Calu3 (cell line): Measurements from ENCODE around the gene FRY. TPM values are rescaled to one million over a fixed set of nuclear protein-coding genes. Genes with fewer than 3 reads are reported as not detected.

Experiments used
- BruUV-seq: library from RNA; stranded (reverse); fragments of 400-500 nt; replicated peaks from 2 replicates; lab custom pipeline; 2021; lab: Mats Ljungman, UMichigan
- CTCF ChIA-PET: fragments of 300-600 bp; sonication (Branson Sonifier 250); formaldehyde crosslinking; loops from one replicate; lab custom pipeline; 2022; ENCODE audit warnings: antibody characterized with exemption; lab: Charles Lee
- DNase-seq: peaks from one replicate; pipeline ENCODE4 v3.0.0; 2022
- H3K27ac Mint-ChIP-seq: one replicate; pipeline ENCODE4 v1.8.0; 2022; ENCODE audit warnings: mixed read lengths; ENCODE audit not compliant: unreplicated experiment
- H3K27me3 Mint-ChIP-seq: one replicate; pipeline ENCODE4 v1.8.0; 2022; ENCODE audit warnings: mixed read lengths; ENCODE audit not compliant: unreplicated experiment
- H3K36me3 Mint-ChIP-seq: one replicate; pipeline ENCODE4 v1.8.0; 2022; ENCODE audit warnings: mild to moderate bottlenecking, moderate library complexity, mixed read lengths; ENCODE audit not compliant: insufficient read depth, unreplicated experiment
- H3K4me1 Mint-ChIP-seq: one replicate; pipeline ENCODE4 v1.8.0; 2022; ENCODE audit warnings: mild to moderate bottlenecking, low read depth, mixed read lengths; ENCODE audit not compliant: unreplicated experiment
- H3K4me3 Mint-ChIP-seq: one replicate; pipeline ENCODE4 v1.8.0; 2022; ENCODE audit warnings: mild to moderate bottlenecking, low read depth, moderate library complexity, mixed read lengths; ENCODE audit not compliant: unreplicated experiment
- H3K9me3 Mint-ChIP-seq: one replicate; pipeline ENCODE4 v1.8.0; 2022; ENCODE audit warnings: low read depth, mixed read lengths; ENCODE audit not compliant: unreplicated experiment
- intact Hi-C: fragments of 100-400 bp; cut with micrococcal nuclease; formaldehyde crosslinking; loops from one replicate; pipeline ENCODE4 v1.10.0; 2022; ENCODE audit not compliant: unreplicated experiment
- total RNA-seq: library from RNA; stranded (reverse); gene quantifications from 2 replicates; pipeline ENCODE4 v1.2.3, GENCODE V29; 2022
- TF ChIP-seq, protein P1 (sequence below): fragments of 200-600 bp; IDR thresholded peaks from one replicate; pipeline ENCODE4 v1.8.0; 2022; ENCODE audit warnings: antibody characterized with exemption; ENCODE audit not compliant: unreplicated experiment

The FRY gene
- total RNA-seq, 1 experiment from 2014 or later: 6.2 TPM

DNA sequence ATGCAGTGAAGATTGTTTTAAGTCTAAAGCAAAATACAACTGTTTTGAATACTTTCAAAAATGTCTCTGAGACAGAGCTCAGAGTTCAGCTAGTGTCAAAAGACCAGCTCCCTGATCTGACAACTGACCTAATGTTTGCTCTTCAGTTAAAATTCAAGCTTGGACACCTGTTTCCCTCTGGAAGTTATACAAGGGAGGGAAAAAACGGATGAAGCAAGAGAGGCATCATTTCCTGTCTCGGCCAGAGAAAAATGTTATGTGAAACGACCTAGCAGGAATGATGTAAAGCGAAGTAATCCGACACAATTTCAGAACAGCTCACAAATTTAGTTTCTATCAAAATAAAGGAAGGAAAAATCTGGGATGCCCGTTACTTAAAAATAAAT is 224.1 kb downstream of the FRY start:
- no peak for DNase-seq
- CTCF ChIA-PET: interaction anchor here (0.5 to 1.6 kb wide), 2 partner anchors 9 to 1496 kb away, joined by 3 read pairs; no protein-coding TSS in a partner anchor
- intact Hi-C loops: no loop called here
- TF ChIP-seq, protein P1, sequence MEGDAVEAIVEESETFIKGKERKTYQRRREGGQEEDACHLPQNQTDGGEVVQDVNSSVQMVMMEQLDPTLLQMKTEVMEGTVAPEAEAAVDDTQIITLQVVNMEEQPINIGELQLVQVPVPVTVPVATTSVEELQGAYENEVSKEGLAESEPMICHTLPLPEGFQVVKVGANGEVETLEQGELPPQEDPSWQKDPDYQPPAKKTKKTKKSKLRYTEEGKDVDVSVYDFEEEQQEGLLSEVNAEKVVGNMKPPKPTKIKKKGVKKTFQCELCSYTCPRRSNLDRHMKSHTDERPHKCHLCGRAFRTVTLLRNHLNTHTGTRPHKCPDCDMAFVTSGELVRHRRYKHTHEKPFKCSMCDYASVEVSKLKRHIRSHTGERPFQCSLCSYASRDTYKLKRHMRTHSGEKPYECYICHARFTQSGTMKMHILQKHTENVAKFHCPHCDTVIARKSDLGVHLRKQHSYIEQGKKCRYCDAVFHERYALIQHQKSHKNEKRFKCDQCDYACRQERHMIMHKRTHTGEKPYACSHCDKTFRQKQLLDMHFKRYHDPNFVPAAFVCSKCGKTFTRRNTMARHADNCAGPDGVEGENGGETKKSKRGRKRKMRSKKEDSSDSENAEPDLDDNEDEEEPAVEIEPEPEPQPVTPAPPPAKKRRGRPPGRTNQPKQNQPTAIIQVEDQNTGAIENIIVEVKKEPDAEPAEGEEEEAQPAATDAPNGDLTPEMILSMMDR: no peak
- Mint-ChIP-seq H3K4me1 (peaks cover 11% of the 10 kb centered on the region), H3K4me3 (no peak overlapping the region), H3K9me3 (no peaks in the 10 kb centered on the region), H3K27me3 (no peaks in the 10 kb centered on the region), H3K36me3 (no peaks in the 10 kb centered on the region), H3K27ac (no peak overlapping the region)
- no TSS peak for BruUV-seq

DNA sequence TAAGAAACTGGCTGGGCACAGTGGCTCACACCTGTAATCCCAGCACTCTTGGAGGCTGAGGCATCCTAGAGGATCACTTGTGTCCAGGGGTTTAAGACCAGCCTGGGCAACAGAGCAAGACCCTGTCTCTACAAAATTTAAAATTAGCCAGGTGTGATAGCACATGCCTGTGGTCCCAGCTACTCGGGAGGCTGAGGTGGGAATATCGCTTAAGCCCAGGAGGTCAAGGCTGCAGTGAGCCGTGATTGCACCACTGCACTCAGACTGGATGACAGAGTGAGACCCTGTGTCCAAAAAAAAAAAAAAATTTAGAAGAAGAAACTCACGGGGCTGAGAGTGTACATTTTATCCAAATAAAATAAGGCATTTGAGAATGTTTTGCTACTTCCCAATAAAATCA is 224.7 kb downstream of the FRY start:
- DNase-seq: no peak
- H3K36me3 Mint-ChIP-seq: no peaks in the 10 kb centered on the region
- H3K4me3 Mint-ChIP-seq: no peak overlapping the region
- no peak overlapping the region for H3K27ac Mint-ChIP-seq
- H3K27me3 Mint-ChIP-seq: no peaks in the 10 kb centered on the region
- CTCF ChIA-PET: interaction anchor here (0.8 kb wide), 1 partner anchor 9 kb away, joined by 3 read pairs; no protein-coding TSS in a partner anchor
- H3K4me1 Mint-ChIP-seq: peaks cover 11% of the 10 kb centered on the region
- BruUV-seq: no TSS peak
- TF ChIP-seq, protein P1: no peak
- no peaks in the 10 kb centered on the region for H3K9me3 Mint-ChIP-seq
- intact Hi-C loops: no loop called here

DNA sequence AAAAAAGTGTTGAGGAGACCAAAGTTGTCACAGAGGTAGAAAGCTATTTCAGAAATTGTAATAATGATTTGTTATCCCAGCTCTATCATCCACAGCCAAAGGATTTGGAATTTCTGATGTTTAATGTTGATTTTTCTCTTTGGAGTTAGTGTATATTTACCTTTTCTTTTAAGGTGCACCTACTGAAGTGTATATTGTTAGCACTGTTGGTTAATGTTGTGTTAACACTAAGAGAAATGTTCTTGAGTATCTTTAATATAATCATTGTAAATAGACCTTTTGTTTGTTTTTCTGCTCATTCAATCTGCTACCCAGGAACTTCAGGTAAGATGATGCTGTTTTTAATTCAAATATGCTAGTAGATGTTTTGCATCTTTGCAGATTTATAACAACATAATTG is 226.1 kb downstream of the FRY start:
- Mint-ChIP-seq H3K36me3 (no peaks in the 10 kb centered on the region), H3K27me3 (no peaks in the 10 kb centered on the region), H3K4me3 (no peak overlapping the region), H3K27ac (no peak overlapping the region), H3K4me1 (peaks cover 11% of the 10 kb centered on the region), H3K9me3 (no peaks in the 10 kb centered on the region)
- intact Hi-C loops: no loop called here
- TF ChIP-seq, protein P1: no peak
- BruUV-seq: no TSS peak
- CTCF ChIA-PET: no interaction called here
- no peak for DNase-seq

DNA sequence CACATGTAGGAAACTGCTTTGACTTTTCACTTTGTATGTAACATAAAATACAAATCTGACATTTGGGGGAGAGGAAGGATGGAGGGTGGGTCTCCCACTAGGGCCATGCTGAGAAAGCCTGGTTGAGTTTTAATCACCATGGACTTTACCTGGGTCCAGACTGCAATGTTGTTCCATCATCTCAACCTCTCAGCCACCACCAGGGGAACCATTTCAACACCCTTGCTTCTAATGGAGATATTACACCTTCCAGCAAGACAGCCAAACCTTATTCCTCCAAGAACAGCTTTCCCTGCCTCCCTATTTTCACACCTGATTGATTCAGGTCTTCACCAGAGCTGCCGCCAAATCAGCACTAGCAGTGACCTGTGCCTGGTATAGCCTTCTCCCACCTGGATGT is 227.5 kb downstream of the FRY start:
- Mint-ChIP-seq H3K27me3 (no peaks in the 10 kb centered on the region), H3K36me3 (no peaks in the 10 kb centered on the region), H3K9me3 (no peaks in the 10 kb centered on the region), H3K4me3 (no peak overlapping the region), H3K27ac (no peak overlapping the region), H3K4me1 (peaks cover 7% of the 10 kb centered on the region)
- DNase-seq: no peak
- intact Hi-C loops: no loop called here
- BruUV-seq: no TSS peak
- CTCF ChIA-PET: no interaction called here
- TF ChIP-seq, protein P1: no peak
